ENCODE data around the gene FRMD4A. TPM values are rescaled to one million over a fixed set of nuclear protein-coding genes. Genes with fewer than 3 reads are reported as not detected.

The FRMD4A gene
- total RNA-seq, 4 donors from 2014 or later: 4.4 to 7.1 (median 5.2) TPM

GRCh38 chr10:14259696-14260566 lies 70.8 kb downstream of the FRMD4A start:
- Histone ChIP-seq H3K27ac (no peak overlapping the region), H3K36me3 (no peaks in the 10 kb centered on the region), H3K27me3 (no peaks in the 10 kb centered on the region), H3K9me3 (no peaks in the 10 kb centered on the region), H3K4me1 (no peaks in the 10 kb centered on the region), H3K4me3 (no peak overlapping the region)
- peak in 1 of 2 donors; percentile 15 for DNase-seq
- in situ Hi-C loops (cut with MboI; ENCODE audit: low sequenced_read_pairs in 4 of 4): no loop called here
- no peak for TF ChIP-seq CTCF (IDR thresholded peaks at IDR 0.05 in 4 of 5, conservative IDR thresholded peaks at IDR 0.05 in 1 of 5)
- no peak for TF ChIP-seq POLR2A (IDR thresholded peaks at IDR 0.05)
- intact Hi-C loops (cut with DNase I; ENCODE audit: low total_unique reads): no loop called here
- ATAC-seq: peak in 1 of 2 donors; percentile 53

- Histone ChIP-seq H3K27me3 (no peaks in the 10 kb centered on the region), H3K36me3 (no peaks in the 10 kb centered on the region), H3K27ac (no peak overlapping the region), H3K4me3 (no peak overlapping the region), H3K4me1 (no peaks in the 10 kb centered on the region), H3K9me3 (no peaks in the 10 kb centered on the region)
- intact Hi-C loops (cut with DNase I; ENCODE audit: low total_unique reads) (no loop called here), in situ Hi-C loops (cut with MboI; ENCODE audit: low sequenced_read_pairs in 4 of 4) (no loop called here)
- ATAC-seq: no peak
- no peak for DNase-seq
- no peak for TF ChIP-seq POLR2A (IDR thresholded peaks at IDR 0.05)
- TF ChIP-seq CTCF (IDR thresholded peaks at IDR 0.05 in 4 of 5, conservative IDR thresholded peaks at IDR 0.05 in 1 of 5): no peak
Measured at GRCh38 chr10:14254368-14254767, 76.4 kb downstream of the FRMD4A start.

- no peaks in the 10 kb centered on the region for H3K4me1 ChIP-seq
- no peak for TF ChIP-seq POLR2A (IDR thresholded peaks at IDR 0.05)
- no peak for TF ChIP-seq CTCF (IDR thresholded peaks at IDR 0.05 in 4 of 5, conservative IDR thresholded peaks at IDR 0.05 in 1 of 5)
- no peaks in the 10 kb centered on the region for H3K27me3 ChIP-seq
- intact Hi-C loops (cut with DNase I; ENCODE audit: low total_unique reads) (no loop called here), in situ Hi-C loops (cut with MboI; ENCODE audit: low sequenced_read_pairs in 4 of 4) (no loop called here)
- DNase-seq: no peak
- ATAC-seq: no peak
- H3K27ac ChIP-seq: no peak overlapping the region
- no peaks in the 10 kb centered on the region for H3K9me3 ChIP-seq
- no peaks in the 10 kb centered on the region for H3K36me3 ChIP-seq
- no peak overlapping the region for H3K4me3 ChIP-seq
Measured at GRCh38 chr10:14253711-14254110, 77.0 kb downstream of the FRMD4A start.

- in situ Hi-C loops (cut with MboI; ENCODE audit: low sequenced_read_pairs in 4 of 4) (no loop called here), intact Hi-C loops (cut with DNase I; ENCODE audit: low total_unique reads) (no loop called here)
- DNase-seq (no peak), ATAC-seq (no peak)
- Histone ChIP-seq H3K27me3 (no peaks in the 10 kb centered on the region), H3K4me3 (no peak overlapping the region), H3K9me3 (no peaks in the 10 kb centered on the region), H3K27ac (no peak overlapping the region), H3K36me3 (no peaks in the 10 kb centered on the region), H3K4me1 (no peaks in the 10 kb centered on the region)
- no peak for TF ChIP-seq CTCF (IDR thresholded peaks at IDR 0.05 in 4 of 5, conservative IDR thresholded peaks at IDR 0.05 in 1 of 5)
- no peak for TF ChIP-seq POLR2A (IDR thresholded peaks at IDR 0.05)
Measured at GRCh38 chr10:14253079-14253478, 77.6 kb downstream of the FRMD4A start.
